Stimulated activated CD8-positive, alpha-beta memory T cell treated with anti-CD3 and anti-CD28 coated beads, Interleukin-15, amount 100 ng/mL, for 4 hours (primary cell): ENCODE results near the gene SPAG7.

Source experiments
- DNase-seq, 2 donors: peaks; one replicate each; pipeline ENCODE4 v3.0.0-alpha.2; 2020; ENCODE audit warnings: low read depth in 2 of 2

Gene SPAG7

GRCh38 chr17:4967539-4968485 lies at the start of gene SPAG7:
SPAG7 (minus strand) TSS chr17:4967817; CDS start chr17:4967804, 13 bp downstream.
- peak; percentile 82 to 87 for DNase-seq

GRCh38 chr17:5014357-5014756 lies 46.7 kb upstream of the SPAG7 start:
- no peak for DNase-seq

- no peak for DNase-seq
Measured at GRCh38 chr17:5011928-5012327, 44.3 kb upstream of the SPAG7 start.

GRCh38 chr17:5003214-5003867 lies 35.7 kb upstream of the SPAG7 start:
- no peak for DNase-seq

GRCh38 chr17:5002121-5002788 lies 34.6 kb upstream of the SPAG7 start:
- no peak for DNase-seq

- no peak for DNase-seq
Measured at GRCh38 chr17:5000237-5000639, 32.6 kb upstream of the SPAG7 start.

- no peak for DNase-seq
Measured at GRCh38 chr17:4999430-5000093, 31.9 kb upstream of the SPAG7 start.

GRCh38 chr17:4998732-4999429 lies 31.3 kb upstream of the SPAG7 start:
- DNase-seq = no peak

- no peak for DNase-seq
Measured at GRCh38 chr17:4998027-4998731, 30.6 kb upstream of the SPAG7 start.

- peak; percentile 78 for DNase-seq
Measured at GRCh38 chr17:4997302-4998026, 29.8 kb upstream of the SPAG7 start, which contains the start of the genes INCA1 and KIF1C. INCA1 (minus strand) TSS chr17:4997522; CDS start chr17:4994437, 3,085 bp downstream. KIF1C (plus strand) TSS chr17:4997950; CDS start chr17:5000247, 2,297 bp downstream.

GRCh38 chr17:4994081-4994595 lies 26.5 kb upstream of the SPAG7 start:
- no peak for DNase-seq

- DNase-seq = no peak
Measured at GRCh38 chr17:4987767-4988567, 20.4 kb upstream of the SPAG7 start.

GRCh38 chr17:4986951-4987766 lies 19.5 kb upstream of the SPAG7 start, which contains the start of gene CAMTA2:
CAMTA2 (minus strand) TSS chr17:4987675; CDS start chr17:4986222, 1,453 bp downstream.
- peak; percentile 74 to 76 for DNase-seq

GRCh38 chr17:4986403-4986802 lies 18.8 kb upstream of the SPAG7 start:
- no peak for DNase-seq

GRCh38 chr17:4982305-4982704 lies 14.7 kb upstream of the SPAG7 start:
- DNase-seq = no peak

- no peak for DNase-seq
Measured at GRCh38 chr17:4980644-4981216, 13.1 kb upstream of the SPAG7 start.

GRCh38 chr17:4978726-4979125 lies 11.1 kb upstream of the SPAG7 start:
- DNase-seq = no peak
